HG03460 (cell line): ENCODE measurements around the gene GSPT1.
"Not testable (repeated sequence)": the region's sequence is repeated elsewhere in the genome, so short reads cannot be mapped to it uniquely, and the experiment has no call there.

Source experiments
- ATAC-seq: cut with Tn5 transposase; IDR thresholded peaks from one replicate; pipeline ENCODE4 v1.9.1; 2021; ENCODE audit not compliant: unreplicated experiment

The GSPT1 gene

DNA sequence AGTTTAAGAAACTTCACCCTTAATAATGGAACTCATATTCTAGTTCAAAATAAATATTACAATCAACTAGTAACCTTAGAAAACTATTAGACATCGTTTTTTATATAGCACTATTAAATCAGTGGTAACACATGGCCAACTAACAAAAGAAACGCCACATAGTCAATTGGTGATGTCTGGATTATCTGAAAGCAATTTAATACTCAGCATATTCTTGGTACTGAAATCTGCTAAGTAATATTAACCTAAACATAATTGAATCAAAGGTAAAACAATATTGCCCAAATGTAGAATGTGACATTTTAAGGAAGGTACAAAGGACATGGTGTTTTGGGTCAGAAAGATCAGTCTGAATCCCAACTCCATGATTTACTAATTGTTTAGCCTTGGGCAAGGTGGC lies 53.3 kb downstream of the GSPT1 start:
- ATAC-seq: no peak

DNA sequence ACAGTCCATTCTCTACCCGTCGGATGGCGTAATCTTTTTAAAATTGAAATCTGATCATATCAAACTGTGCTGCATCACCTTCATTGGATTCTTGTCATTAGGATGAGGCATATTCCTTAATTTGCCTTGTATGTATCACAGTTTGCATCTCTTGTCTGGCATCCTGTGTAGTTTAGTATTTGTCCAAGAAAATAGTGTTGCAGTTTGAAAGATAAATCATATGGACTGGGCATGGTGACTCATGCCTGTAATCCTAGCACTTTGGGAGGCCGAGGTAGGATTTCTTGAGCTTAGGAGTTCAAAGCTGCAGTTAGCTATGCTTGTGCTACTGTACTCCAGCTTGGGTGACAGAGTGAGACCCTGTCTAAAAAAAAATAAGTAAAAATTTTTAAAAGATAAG lies 58.6 kb downstream of the GSPT1 start:
- no peak for ATAC-seq

DNA sequence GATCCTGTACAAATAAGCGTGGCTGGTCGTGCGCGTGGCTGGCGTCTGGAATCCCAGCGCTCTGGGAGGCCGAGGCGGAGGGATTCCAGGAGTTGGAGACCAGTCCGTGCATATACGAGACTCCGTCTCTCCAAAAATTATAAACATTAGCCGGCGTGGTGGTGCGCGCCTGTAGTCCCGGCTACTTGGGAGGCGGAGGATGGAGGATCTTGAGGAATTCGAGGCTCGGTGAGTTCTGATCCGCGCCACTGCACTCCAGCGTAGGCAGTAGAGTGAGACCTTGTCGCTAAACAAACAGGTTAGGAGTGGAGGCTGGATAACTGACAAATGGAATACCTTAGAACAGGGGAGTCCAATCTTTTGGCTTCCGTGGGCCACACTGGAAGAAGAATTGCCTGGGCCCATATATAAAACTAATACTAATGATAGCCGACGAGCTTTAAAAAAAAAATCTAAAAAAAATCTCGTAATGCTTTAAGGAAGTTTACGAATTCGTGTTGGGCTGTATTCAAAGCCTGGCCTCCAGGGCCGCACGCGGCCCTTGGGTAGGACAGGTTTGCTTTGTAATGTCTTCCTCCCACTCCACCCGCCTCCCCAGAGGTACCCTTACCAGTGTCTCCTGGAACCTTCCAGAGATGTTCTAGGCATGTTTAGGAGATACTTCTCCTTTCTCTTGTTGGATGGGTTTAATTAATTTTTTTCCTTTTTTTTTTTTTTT lies 63.5 kb downstream of the GSPT1 start:
- no peak for ATAC-seq

DNA sequence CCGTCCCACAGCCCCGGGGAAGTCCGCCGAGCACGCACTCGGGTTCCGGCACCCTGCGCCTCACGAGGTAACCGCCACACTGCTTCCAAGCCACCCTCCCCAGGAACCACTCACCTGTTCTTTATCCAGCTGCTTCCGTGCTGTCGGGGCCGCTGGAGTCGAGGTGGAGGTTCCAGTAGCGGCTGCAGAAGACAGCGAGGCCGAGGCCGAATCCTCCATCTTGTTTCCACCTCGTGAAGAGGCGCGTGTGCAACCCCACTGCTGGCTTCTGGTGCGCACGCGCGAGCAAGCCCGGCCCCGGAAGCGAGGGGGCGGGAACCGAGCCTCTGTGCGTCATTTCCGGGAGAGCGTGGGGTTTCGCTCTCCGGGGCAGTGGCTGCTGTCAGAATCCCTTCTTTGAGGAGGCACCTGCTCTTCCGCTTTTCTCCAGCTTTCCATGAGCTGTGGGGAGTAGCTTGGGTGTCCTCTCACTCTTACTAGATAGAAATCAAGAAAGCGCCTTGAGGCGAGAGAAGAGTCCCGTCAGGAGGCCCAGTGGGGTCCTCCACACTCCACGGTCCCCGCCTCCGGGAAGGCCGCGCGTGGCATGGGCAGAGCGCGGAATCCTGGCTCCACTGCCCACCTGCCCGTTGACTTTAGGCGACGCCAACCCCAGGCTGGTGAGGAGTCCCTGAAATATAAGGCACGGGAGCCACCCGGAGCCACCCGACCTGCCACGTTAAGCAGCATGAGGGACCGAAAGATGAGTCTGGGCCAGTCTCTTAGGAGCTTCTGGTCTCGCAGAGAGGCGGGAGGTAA lies 64.3 kb downstream of the GSPT1 start, which contains the start of gene RSL1D1:
RSL1D1 (minus strand) TSS at position 249 of the 798 bp plus-strand sequence; CDS start at position 219, 30 bp downstream.
- ATAC-seq: peak; percentile 85

DNA sequence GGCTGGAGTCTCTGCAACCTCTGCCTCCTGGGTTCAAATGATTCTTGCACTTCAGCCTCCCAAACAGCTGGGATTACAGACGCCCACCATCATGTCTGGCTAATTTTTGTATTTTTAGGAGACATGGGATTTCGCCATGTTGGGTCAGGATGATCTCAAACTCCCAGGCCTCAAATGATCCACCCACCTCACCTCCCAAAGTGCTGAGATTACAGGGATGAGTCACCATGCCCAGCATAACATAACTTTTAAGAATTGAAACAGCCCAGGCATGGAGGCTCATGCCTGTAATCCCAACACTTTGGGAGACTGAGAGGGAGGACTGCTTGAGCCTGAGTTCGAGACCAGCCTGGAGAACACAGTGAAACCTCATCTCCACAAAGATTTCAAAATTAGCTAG lies 66.9 kb downstream of the GSPT1 start:
- ATAC-seq: no peak

DNA sequence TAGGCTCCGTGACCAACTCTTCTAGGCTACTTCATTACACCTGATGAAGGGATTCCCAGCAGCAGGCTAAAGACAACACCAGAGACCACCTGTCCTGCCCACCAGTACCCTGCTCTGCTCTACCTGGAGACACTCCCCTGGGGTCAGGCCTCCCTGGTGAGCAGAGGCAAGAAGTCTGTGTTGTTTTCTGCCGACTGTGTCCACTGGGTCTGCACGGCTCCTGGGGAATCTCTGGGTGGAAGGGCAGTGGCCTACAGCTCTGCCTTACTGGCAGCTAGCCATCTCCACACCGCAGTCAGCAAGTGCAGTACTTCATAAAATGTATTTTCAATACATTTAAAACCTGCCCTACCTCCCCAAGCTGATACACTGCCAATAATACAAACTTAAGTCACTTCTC lies 71.3 kb downstream of the GSPT1 start:
- no peak for ATAC-seq

DNA sequence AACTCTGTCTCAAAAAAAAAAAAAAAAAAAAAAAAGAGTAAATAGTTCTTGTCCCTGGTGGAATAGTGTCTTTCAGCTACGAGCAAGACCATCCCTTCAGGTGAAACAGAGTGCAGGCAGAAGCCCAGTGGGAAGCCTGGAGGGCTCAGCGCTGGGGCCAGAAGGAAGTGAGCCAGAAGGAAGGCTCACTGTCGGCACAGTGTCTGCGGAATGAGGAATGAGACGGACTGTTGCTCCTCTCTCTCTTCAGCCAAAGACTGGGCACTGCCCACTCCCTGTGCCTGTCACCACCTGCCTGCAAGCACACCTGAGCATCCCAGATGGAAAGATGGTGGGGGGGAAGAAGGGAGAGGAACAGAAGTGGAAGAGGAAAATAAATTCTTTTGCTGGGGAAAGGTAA lies 71.9 kb downstream of the GSPT1 start:
- ATAC-seq: no peak

DNA sequence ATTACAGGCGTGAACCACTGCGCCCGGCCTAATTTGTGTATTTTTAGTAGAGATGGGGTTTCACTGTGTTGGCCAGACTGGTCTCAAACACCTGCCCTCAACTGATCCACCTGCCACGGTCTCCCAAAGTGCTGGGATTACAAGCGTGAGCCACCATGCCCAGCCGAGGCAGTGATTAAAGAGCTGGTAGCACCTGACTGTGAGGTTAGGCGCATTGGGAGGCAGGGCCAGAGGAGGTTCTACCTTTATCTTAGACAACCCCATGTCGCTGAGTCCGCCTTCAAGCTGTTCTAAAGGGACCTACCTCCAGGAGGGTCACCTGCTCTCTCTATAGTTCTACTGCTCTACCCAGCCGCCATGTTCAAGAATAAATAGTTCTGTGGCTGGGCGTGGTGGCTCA lies 72.5 kb downstream of the GSPT1 start:
- no peak for ATAC-seq

DNA sequence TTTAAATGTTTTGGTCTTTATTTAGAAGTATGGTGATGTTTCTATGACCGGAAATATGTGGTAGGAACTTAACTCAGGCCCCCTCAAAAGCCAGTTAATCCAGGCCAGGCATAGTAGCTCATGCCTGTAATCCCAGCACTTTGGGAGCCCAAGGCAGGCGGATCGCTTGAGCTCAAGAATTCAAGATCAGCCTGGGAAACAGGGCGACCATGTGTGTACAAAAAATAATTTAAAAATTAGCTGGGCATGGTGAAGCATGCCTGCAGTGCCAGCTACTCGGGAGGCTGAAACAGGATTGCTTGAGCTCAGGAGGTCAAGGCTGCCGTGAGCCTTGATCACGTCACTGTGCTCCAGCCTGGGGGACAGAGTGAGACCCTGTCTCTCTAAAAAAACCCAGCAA lies 74.7 kb downstream of the GSPT1 start:
- ATAC-seq: no peak

DNA sequence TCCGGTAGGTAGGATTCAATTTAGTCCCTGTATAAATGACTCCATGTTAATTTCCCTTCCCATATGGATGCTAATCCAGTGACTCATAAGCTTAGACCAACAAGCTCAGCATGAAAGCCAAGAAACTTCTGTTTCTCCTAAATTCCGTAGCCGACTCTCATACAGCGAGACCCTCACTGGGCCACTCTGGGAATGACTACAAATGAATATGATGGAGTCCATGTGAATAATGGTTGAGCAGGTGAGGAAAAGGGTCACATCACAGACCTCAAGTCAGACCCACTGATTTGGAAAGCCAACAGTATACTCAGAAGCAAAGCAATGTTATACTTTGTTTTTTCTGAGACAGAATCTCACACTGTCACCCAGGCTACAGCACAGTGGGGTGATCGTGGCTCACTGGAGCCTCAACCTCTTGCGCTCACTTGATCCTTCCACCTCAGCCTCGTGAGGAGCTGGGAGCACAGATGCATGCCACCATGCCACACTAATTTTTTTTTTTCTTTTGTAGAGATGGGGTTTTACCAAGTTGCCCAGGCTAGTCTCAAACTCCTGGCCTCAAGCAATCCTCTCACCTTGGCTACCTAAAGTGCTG lies 79.0 kb downstream of the GSPT1 start:
- no peak for ATAC-seq

DNA sequence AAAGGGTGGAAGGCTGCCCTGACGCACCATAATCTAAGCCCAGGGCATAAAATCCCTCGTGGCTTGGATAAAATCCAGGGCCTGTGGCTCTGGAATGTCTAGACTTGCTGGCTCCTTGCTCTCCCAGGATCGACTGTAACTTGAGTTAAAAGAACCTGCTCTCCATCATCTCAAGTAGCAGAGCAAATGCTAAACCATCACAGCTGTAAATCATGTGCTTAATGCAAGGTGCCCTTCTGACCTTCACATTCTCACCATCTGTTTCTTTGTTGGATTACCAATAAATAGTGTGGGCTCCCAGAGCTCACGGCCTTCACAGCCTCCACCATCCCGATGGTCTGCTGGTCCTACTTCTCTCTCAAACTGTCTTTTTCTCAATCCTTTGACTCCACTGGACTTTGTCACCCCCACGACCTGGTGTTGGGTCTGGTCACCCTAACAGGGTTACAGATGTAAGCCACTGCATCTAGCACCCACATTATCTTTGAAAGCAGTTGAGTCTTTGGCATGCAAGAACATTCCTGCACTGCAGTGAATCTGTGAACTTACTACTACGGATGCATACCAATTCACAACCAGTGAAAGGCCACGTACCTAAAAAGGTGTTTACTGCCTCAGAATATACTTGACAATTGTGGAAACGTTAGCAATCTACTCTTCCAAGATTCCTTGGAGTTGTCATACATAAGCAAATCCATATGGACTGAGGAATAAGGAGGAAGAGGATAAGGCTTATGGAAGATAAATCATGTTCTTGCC lies 79.7 kb downstream of the GSPT1 start:
- no peak for ATAC-seq

DNA sequence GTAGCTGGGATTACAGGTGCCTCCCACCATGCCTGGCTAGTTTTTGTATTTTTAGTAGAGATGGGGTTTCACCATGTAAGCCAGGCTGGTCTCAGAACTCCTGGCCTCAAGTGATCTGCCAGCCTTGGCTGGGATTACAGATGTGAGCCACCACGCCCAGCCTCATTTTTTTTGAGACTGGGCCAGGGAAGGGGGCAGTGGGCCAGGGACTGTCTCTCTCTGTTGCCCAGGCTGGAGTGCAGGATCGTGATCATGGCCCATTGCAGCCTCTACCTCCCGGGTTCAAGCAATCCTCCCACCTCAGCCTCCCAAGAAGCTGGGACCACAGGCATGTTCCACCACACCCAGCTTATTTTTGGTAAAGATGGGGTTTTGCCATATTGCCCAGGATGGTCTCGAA lies 80.4 kb downstream of the GSPT1 start:
- ATAC-seq: no peak

DNA sequence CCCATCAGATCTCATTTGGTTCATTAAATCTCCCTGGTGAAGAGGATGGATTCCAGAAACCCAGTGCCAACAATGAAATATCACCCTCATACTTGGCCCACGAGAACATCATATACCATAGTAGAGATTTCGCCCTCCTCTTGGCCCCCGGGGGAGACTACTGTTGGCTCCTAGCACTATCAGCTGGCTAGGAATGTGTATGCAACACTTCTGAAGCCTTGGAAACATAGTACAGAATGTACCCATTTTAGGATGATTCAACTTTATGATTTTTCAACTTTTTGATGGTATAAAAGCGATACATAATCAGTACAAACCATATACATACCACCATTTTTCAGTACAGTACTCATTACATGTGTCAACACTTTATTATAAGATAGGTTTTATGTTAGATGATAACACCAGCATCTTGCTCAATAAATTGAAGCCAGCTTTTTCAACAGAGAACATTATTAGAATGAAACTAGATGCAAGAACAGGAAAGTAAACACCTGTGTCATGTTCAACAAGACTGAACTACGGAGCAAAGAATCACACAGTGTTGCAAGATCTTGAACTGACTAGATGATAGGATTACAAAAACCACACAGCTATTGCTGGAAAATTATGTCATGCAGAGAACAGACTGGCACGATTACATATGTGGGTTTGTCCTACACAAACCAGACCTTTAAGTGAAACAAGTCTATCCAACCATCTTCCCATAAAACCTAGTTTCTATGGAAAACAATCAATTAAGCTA lies 81.6 kb downstream of the GSPT1 start:
- ATAC-seq: no peak

DNA sequence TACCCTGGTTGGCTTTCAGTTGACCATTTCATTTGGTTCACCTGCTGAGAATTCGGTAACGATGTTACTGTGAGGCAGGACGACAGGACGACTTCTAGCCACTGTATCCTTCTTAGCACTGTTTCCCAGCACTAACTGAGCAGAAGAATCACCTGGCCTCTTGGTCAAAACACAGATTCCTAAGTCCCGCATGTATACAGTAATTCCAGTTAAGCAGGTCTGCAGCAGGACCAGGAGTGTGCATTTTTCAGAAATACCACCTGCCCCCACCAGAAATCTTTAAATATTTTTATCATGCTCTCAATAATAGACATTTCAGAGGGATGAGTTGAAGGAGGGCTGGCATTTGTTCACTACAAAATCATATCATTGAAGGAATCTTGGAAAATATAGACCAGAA lies 87.1 kb downstream of the GSPT1 start:
- ATAC-seq: no peak

DNA sequence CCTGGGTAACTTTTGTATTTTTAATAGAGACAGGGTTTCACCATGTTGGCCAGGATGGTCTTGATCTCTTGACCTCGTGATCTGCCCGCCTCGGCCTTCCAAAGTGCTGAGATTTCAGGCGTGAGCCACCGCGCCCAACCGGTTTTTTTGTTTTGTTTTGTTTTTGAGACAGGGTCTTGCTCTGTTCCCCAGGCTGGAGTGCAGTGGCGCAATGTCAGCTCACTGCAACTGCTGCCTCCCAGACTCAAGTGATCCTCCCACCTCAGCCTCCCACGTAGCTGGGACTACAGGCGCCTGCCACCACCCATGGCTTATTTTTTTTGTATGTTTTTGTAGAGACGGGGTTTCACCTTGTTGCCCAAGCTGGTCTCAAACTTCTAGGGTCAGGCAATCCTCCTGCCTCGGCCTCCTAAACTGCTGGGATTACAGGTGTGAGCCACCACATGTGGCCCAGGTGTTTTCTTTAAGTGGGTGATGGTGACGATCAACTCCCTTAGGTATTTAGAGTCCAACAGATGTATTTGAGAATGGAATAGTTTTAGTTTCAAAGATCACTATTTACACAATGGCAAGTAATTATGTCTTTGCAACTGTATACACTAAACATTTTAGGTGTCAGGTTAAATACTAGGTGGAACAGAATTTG lies 90.1 kb downstream of the GSPT1 start:
- ATAC-seq: not testable (repeated sequence)

DNA sequence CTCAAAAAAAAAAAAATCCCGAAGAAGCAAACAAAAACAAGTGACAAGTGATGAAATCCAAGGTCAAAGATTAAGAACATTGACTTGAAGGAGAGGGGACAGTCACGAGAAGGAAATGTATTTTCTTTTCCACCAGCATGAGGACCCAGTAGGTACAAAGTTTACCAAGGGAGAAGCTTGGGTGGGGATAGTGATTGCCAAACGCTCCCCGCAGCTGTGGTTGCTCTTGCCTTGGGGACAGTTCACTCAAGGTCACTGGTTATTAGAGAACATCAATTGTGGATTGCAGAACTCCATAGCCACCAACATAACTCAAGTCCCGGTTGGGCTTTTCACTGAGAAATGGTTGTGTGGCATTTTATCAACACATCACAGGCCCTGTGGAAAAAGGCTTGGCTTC lies 91.4 kb downstream of the GSPT1 start:
- ATAC-seq: no peak

DNA sequence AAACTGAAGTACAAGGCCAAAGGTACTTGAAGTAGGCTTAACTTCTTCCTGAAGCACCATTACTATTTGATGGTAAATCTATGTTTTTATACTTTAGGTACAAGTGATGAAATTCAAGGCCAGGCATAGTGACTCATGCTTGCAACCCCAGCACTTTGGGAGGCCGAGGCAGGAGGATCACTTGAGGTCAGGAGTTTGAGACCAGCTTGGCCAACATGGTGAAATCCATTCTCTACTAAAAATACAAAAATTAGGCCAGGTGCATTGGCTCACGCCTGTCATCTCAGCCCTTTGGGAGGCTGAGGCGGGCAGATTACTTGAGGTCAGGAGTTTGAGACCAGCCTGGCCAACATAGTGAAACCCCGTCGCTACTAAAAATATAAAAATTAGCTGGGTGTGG lies 92.1 kb downstream of the GSPT1 start:
- not testable (repeated sequence) for ATAC-seq

DNA sequence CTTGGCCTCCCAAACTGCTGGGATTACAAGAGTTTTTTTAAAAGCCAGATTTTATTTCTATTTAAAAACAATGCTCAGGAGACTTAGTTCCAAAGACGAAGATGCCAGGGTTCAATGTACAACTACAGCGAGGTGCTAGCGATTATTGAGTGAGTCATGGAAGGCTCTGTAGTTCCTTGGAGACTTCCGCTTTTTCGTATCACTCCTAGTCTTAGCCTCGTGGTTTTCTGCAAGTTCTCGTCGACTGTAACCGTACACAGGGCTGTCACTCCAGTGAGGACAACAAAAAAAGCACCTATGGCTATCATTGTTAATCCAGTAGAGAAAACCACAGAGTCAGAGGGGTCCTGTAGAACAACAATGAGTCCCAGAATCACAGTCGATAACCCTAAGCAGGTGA lies 96.0 kb downstream of the GSPT1 start:
- ATAC-seq: no peak

DNA sequence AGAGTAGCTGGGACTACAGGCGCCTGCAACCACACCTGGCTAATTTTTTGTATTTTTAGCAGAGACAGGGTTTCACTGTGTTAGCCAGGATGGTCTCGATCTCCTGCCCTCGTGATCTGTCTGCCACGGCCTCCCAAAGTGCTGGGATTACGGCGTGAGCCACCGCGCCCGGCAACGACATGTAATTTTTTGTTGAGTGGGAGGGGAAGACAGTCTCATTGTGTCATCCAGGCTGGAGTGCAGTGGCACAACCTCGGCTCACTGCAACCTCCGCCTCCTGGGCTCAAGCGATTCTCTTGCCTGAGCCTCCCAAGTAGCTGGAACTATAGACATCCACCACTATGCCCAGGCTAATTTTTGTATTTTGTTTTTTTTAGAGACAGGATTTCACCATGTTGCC lies 96.8 kb downstream of the GSPT1 start:
- ATAC-seq: not testable (repeated sequence)
